IPS DF 19.7 (cell line): Measurements from ENCODE around the gene CLDND2.

Experiments
- DNase-seq: peaks from one replicate; pipeline ENCODE4 v3.0.0-alpha.2; 2013; ENCODE audit warnings: low read depth, low spot score

CLDND2 gene

DNA sequence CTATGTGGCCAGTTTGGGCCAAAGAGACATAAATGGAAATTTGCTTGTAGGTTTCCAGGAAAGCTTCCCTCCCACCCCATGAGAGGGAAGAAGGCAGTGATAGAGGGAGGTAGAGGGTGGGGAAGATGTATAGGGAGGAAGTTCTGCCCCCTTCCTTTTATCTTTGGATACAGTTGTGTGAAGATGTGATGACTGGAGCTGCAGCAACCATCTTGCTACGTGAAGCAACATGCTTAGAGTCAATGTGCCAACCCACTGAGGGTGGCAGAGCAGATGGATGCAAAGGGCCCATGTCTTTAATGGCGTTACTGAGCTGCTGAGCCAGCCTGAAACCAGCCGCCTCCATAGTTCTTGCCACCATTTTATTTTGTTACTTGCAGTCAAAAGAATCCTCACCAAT is 37.6 kb downstream of the CLDND2 start:
- no peak for DNase-seq

DNA sequence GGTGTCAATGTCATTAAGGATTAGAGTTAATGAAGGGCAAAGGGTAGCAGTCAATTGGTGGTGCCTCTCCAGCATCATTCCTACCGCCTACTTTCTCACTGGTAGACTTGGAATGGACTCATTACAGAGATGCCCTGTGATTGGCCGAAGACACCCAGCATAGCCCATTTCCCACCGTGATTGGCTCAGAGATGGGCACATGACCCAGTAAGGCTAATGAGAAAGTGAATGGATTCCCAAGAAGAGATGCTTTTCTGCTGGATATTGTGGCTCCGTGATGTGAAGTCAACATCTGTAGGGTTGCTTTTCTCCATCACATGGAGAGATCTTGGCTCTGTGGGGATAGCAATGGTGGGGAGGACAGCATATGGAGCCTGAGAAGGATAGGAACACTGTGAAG is 38.4 kb downstream of the CLDND2 start:
- no peak for DNase-seq

- no peak for DNase-seq
Measured at GRCh38 chr19:51329411-51329810, 39.4 kb downstream of the CLDND2 start.

GRCh38 chr19:51327066-51328001 is 41.5 kb downstream of the CLDND2 start:
- no peak for DNase-seq

- no peak for DNase-seq
Measured at GRCh38 chr19:51326216-51327065, 42.4 kb downstream of the CLDND2 start.

- no peak for DNase-seq
Measured at GRCh38 chr19:51325161-51325976, 43.4 kb downstream of the CLDND2 start.

DNA sequence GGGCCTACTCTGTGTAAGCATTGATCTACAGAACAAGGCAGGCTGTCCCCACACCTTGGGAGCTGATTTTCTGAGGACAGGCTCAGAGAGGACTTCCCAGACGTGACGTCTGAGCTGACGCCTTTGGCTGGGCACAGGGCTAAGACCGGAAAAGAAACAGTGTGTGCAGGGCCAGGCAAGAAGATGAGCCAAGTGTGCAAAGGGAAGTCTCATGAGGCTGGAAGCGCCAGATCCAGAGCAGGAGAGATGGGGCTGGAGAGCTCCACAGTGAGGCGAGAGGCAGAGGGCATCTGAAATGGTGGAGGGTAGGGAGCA is 44.7 kb downstream of the CLDND2 start:
- no peak for DNase-seq

DNA sequence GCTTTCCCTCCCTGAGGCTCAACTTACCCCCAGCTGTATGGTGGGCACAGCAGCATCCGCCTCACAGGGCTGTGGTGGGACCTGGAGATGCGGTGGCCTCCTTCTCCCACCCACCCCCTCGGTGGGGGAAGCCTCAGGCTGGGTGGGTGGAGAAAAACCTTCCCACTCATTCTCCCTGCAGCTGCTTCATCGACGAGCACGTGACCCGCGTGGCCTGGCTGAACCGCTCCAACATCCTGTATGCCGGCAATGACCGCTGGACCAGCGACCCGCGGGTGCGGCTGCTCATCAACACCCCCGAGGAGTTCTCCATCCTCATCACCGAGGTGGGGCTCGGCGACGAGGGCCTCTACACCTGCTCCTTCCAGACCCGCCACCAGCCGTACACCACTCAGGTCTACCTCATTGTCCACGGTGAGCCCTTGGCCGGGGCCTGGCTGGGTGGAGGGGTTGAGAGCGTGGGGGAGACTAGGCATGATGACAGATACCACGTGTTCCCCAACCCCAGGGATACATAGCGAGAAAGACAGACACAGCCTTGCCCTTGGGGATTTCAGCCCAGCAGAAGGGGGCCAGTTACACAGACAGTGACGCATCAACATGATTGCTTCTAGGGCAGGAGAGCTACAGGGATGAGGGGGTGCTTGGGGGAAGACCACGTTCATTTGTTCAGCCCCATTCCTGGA is 45.2 kb downstream of the CLDND2 start:
- no peak for DNase-seq

DNA sequence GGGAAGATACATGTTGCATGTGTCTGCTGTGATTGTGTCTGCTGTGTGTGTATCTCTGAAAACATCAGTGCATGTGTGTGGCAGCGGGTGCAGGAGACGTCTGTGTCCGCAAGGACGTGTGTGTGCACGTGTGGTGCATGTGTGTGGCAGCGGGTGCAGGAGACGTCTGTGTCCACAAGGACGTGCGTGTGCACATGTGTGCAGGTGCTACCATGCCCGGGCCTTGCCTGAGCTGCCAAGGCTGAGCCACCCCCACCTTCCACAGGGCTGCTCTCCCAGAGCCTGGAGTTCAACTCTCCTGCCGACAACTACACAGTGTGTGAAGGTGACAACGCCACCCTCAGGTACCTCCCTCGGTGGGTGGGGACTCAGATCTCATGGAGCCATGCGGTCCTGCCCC is 47.0 kb downstream of the CLDND2 start:
- no peak for DNase-seq

DNA sequence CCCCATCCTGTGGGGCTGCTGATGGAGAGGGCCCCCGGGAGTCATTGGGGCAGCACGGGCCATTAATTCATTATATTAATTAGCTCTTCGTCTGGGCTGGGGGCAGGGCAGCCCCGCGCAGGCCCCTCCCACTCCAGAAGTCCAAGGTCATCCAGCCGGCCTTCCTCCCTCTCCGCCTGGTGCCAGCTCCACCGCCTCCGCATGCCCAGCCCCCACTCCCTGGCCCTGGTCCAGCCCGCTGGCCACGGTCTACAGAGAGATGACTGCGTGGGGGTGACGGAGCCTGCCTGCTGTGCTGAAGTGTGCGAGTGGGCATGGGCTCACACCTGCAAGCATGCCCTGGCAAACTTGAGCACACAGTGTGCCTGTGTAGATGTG is 48.5 kb downstream of the CLDND2 start:
- no peak for DNase-seq

DNA sequence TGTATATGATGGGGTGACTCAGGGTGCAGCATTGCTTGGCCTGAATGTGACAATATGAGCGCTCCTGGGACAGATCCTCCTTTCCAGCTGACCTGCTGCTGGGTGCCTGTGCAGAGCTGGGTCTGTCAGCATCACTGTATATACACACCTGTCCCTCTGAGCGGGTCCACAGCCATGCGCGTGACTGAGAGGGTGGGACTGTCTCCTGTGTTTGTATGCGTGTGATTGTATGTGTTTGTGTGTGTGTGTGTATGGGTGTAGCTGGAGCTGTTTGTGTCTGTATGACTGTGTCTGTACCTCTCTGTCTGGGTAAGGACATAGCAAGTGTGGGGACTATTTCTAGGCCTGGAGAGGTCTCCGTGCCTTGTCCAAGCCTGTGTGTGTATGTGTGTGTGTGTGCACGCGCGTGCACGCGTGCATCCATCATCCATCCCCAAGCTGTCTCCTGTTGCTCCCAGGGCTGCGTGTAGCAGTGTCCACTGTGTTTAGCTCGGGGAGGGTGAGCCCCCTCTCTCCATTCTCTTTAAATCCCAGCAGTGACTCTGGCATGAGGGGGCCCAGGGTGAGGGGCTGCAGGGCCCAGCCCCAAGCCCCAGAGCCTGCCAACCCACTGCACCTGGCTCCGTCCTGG is 49.0 kb downstream of the CLDND2 start:
- no peak for DNase-seq

DNA sequence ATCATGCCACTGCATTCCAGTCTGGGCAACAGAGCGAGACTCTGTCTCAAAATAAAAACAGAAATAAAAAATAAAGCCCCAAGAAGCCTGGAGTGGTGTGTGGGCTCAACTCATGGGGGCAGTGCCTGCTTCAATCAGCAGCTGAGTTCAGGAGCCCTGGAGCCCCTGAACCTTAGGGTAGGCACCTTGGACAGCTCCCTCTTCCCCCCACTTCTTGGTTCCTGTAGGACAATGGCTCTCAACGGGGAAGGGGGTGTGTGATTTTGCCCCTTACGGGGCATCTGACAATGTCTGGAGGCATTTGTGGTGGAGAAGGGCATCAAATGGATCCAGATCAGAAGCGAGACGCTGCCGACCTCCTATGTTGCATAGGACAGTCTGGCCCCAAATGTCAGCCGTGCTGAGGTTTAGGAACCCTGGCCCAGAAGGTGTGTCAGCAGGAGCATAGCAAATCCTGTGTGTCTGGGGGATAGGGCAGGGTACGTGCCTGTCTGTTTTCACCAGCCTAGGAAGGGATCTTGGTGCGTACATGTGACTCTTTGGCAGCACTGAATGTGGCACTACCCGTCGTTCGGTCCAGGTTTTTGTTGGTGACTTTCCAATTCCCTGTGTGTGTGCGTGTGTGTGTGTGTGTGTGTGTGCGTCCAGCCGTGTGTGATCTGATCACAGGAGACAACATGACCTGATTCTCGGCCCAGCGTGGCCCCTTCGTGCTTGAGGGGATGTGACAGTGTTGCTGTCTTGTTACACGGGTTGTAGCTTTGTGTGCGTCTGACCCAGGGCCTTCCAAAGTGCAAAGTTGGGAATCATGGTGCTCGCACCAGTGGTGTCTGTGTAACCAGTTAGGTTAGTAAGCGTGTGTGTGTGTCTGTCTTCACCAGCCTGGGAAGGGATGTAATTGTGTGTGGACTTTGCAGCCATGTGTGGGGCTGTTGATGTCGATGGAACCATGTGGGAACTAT is 49.8 kb downstream of the CLDND2 start:
- DNase-seq = no peak

- no peak for DNase-seq
Measured at GRCh38 chr19:51317968-51318367, 50.8 kb downstream of the CLDND2 start.

GRCh38 chr19:51317376-51317775 is 51.4 kb downstream of the CLDND2 start:
- no peak for DNase-seq
